C4-2B (cell line): ENCODE measurements around the gene FNDC3B.
A peak's percentile ranks its signal among the peaks of the same experiment; 100 is the strongest.

ENCODE experiments used
- H3K27ac ChIP-seq: fragments of 450-650 bp; 2 replicates; pipeline ENCODE4 v1.5.1; 2017
- ZFX ChIP-seq: fragments of 450-650 bp; IDR thresholded peaks from 2 replicates; pipeline ENCODE4 v1.6.1; 2017
- TF ChIP-seq, protein P1 (sequence below): fragments of 450-650 bp; conservative IDR thresholded peaks from 2 replicates; pipeline ENCODE4 v1.5.1; 2017; ENCODE audit warnings: mild to moderate bottlenecking

FNDC3B gene

GRCh38 chr3:172354931-172355499 is 315.6 kb downstream of the FNDC3B start:
- no peak overlapping the region for H3K27ac ChIP-seq
- TF ChIP-seq, protein P1, sequence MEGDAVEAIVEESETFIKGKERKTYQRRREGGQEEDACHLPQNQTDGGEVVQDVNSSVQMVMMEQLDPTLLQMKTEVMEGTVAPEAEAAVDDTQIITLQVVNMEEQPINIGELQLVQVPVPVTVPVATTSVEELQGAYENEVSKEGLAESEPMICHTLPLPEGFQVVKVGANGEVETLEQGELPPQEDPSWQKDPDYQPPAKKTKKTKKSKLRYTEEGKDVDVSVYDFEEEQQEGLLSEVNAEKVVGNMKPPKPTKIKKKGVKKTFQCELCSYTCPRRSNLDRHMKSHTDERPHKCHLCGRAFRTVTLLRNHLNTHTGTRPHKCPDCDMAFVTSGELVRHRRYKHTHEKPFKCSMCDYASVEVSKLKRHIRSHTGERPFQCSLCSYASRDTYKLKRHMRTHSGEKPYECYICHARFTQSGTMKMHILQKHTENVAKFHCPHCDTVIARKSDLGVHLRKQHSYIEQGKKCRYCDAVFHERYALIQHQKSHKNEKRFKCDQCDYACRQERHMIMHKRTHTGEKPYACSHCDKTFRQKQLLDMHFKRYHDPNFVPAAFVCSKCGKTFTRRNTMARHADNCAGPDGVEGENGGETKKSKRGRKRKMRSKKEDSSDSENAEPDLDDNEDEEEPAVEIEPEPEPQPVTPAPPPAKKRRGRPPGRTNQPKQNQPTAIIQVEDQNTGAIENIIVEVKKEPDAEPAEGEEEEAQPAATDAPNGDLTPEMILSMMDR = no peak

DNA sequence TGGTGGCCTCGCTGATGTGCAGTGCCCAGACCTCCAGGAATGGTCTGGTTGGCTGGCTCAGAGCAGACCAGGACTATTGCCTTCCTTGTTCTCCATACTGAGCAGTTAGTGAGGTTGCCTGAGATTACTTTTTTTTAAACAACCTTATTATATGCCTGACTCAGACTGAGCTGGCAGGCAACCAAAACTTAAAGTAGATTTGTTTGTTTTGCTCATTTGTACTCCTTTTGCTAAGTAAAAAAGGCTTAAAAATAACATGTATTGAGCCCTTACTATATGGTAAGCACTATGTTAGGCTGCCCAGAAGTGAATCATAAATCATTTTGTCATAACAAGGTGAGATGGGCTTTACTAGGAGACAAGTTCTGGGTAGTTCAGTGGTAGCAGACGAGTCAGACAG is 316.5 kb downstream of the FNDC3B start:
- no peak overlapping the region for H3K27ac ChIP-seq
- no peak for TF ChIP-seq ZFX
- TF ChIP-seq, protein P1 = no peak

GRCh38 chr3:172356427-172356826 is 317.0 kb downstream of the FNDC3B start:
- no peak overlapping the region for H3K27ac ChIP-seq
- TF ChIP-seq, protein P1 = no peak
- TF ChIP-seq ZFX = no peak

DNA sequence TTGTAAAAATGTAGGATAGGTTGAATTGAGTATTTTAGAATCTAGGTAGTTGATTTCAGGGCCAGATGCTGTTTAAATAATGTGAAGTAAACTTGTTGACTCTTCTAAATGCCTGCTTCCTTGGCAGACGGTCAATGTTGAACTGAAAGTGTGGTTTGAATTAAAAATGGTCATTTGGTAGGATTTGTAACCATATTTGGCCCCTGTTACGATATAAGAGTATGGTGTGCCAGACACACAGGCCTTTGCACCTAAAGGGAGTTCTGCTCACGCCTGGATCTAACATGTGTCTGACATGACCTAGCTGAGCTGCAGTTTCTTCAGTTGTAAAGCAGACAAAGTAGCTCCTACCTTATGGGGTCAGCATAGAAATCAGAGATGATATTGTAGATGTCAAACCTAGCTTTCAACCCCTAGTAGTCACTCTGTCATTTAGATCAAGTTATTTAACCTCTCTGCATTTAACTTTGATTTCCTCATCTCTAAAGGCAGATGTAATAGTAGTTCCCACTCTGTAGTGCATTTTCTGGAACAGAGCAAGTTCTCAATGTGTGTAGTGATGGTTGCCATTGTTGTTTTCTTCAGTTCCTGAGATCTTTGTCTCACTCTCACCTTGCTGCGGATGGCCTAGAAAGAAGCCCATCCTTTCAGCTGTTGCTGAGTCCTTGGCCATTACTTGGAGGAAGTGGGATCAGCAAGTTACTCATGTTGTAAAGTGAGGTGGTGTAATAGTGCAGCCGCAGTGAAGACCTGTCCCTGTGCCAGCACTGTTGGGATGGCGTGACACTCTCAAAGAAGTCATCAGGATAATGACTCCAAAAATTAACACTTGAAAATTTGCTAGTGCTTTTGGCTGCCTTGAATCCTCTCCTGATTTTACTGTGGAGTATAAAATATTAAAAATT is 318.7 kb downstream of the FNDC3B start:
- TF ChIP-seq, protein P1 = no peak
- no peak for TF ChIP-seq ZFX
- no peak overlapping the region for H3K27ac ChIP-seq

DNA sequence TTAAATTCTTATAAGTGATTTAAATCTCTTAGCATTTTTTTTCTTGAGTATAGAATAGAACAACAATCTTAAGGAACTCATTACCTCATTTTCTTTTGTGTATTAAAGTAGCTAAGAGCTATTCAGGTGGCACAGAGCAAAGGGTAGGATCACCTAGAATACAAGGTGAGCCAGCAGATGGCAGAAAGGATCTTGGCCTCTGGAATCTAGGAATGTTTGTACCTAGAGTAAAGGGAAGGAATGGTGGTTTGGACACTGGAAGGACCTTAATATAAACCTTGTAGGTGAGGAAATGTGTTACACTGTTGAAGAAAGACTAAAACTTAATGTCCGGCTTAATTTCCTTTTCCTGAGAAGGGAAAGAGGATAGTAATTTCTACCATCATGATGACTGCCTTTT is 319.9 kb downstream of the FNDC3B start:
- no peak overlapping the region for H3K27ac ChIP-seq
- TF ChIP-seq ZFX = no peak
- TF ChIP-seq, protein P1 = peak; percentile 25

- no peak for TF ChIP-seq ZFX
- TF ChIP-seq, protein P1 = no peak
These were observed 320.6 kb downstream of the FNDC3B start for GRCh38 chr3:172359996-172360395.

GRCh38 chr3:172362583-172362982 is 323.2 kb downstream of the FNDC3B start:
- no peak overlapping the region for H3K27ac ChIP-seq
- TF ChIP-seq ZFX = no peak
- TF ChIP-seq, protein P1 = no peak

More at GRCh38 chr3:172359996-172360395, 320.6 kb downstream of the FNDC3B start:
- H3K27ac ChIP-seq = no peak overlapping the region
